ENCODE results near the gene GALR2.

The GALR2 gene

GRCh38 chr17:76074390-76075363 is at the start of gene GALR2:
Gene GALR2, plus strand, starts transcription at chr17:76074781. Its CDS starts 103 bp downstream, at chr17:76074884.
- TF ChIP-seq CTCF (conservative IDR thresholded peaks at IDR 0.05) = no peak

GRCh38 chr17:76025294-76025693 is 49.3 kb upstream of the GALR2 start:
- no peak for TF ChIP-seq CTCF (conservative IDR thresholded peaks at IDR 0.05)
- H3K27ac ChIP-seq = peak overlapping the region; percentile 89; the same call in 1 of the 2 replicates

More at GRCh38 chr17:76074390-76075363, at the start of gene GALR2:
- H3K27ac ChIP-seq = no peak within 1 kb of the TSS

- H3K27ac ChIP-seq = peak overlapping the region; percentile 89
- TF ChIP-seq CTCF (conservative IDR thresholded peaks at IDR 0.05) = peak; percentile 74
Observed at GRCh38 chr17:76026714-76027158, 47.8 kb upstream of the GALR2 start.

GRCh38 chr17:76027159-76027839 is 47.3 kb upstream of the GALR2 start, which contains the start of gene EVPL:
Gene EVPL, minus strand, starts transcription at chr17:76027306. Its CDS starts 108 bp downstream, at chr17:76027198.
- peak within 1 kb of the TSS; percentile 89 for H3K27ac ChIP-seq
- peak; percentile 51 for TF ChIP-seq CTCF (conservative IDR thresholded peaks at IDR 0.05)

- H3K27ac ChIP-seq = no peak overlapping the region
- peak; percentile 50 for TF ChIP-seq CTCF (conservative IDR thresholded peaks at IDR 0.05)
Observed at GRCh38 chr17:76032073-76032779, 42.4 kb upstream of the GALR2 start.

GRCh38 chr17:76032780-76033108 is 41.8 kb upstream of the GALR2 start:
- TF ChIP-seq CTCF (conservative IDR thresholded peaks at IDR 0.05) = no peak
- no peak overlapping the region for H3K27ac ChIP-seq

Measured in VCaP (cell line).